ENCODE results near the gene B3GNT8. TPM values are rescaled to one million over a fixed set of nuclear protein-coding genes. Genes with fewer than 3 reads are reported as not detected.
"Not testable (repeated sequence)": the region's sequence is repeated elsewhere in the genome, so short reads cannot be mapped to it uniquely, and the experiment has no call there.

The B3GNT8 gene
- total RNA-seq, 1 donor from 2014 or later, result 0.16 TPM

- no peak for DNase-seq
These were observed 8.9 kb upstream of the B3GNT8 start for GRCh38 chr19:41435936-41436673.

GRCh38 chr19:41435376-41435775 lies 8.2 kb upstream of the B3GNT8 start:
- not testable (repeated sequence) for DNase-seq

GRCh38 chr19:41434450-41434849 lies 7.3 kb upstream of the B3GNT8 start:
- no peak for DNase-seq

GRCh38 chr19:41433171-41433570 lies 6.0 kb upstream of the B3GNT8 start:
- DNase-seq, result peak; percentile 13

GRCh38 chr19:41431426-41432386 lies 4.5 kb upstream of the B3GNT8 start:
- no peak for DNase-seq

- no peak for DNase-seq
These were observed 3.7 kb upstream of the B3GNT8 start for GRCh38 chr19:41430922-41431321.

- DNase-seq, result no peak
These were observed 1.3 kb upstream of the B3GNT8 start for GRCh38 chr19:41428481-41428859.

- DNase-seq, result peak; percentile 23
These were observed 690 bp upstream of the B3GNT8 start for GRCh38 chr19:41427647-41428480.

GRCh38 chr19:41426116-41426841 lies 895 bp downstream of the B3GNT8 start:
- no peak for DNase-seq

- DNase-seq, result no peak
These were observed 1.7 kb downstream of the B3GNT8 start for GRCh38 chr19:41425174-41426115.

- no peak for DNase-seq
These were observed 2.6 kb downstream of the B3GNT8 start for GRCh38 chr19:41424335-41425173.

GRCh38 chr19:41422955-41423354 lies 4.2 kb downstream of the B3GNT8 start:
- DNase-seq, result no peak

- no peak for DNase-seq
These were observed 4.7 kb downstream of the B3GNT8 start for GRCh38 chr19:41422456-41422855.

- no peak for DNase-seq
These were observed 5.2 kb downstream of the B3GNT8 start for GRCh38 chr19:41421973-41422372.

- no peak for DNase-seq
These were observed 5.9 kb downstream of the B3GNT8 start for GRCh38 chr19:41421314-41421713.

- no peak for DNase-seq
These were observed 6.9 kb downstream of the B3GNT8 start for GRCh38 chr19:41420101-41420880.

- no peak for DNase-seq
These were observed 10.9 kb downstream of the B3GNT8 start for GRCh38 chr19:41416194-41416674.

- no peak for DNase-seq
These were observed 12.0 kb downstream of the B3GNT8 start for GRCh38 chr19:41415154-41415571.

- DNase-seq, result no peak
These were observed 12.7 kb downstream of the B3GNT8 start for GRCh38 chr19:41414461-41414860.

Data from occipital lobe (tissue), 2 donors.